ENCODE measurements around the gene ZFPL1. TPM values are rescaled to one million over a fixed set of nuclear protein-coding genes. Genes with fewer than 3 reads are reported as not detected.
"Not testable (repeated sequence)": the region's sequence is repeated elsewhere in the genome, so short reads cannot be mapped to it uniquely, and the experiment has no call there.

ZFPL1 gene
- total RNA-seq, 1 donor from 2014 or later, result 46.2 TPM

GRCh38 chr11:65118097-65118837, 34.2 kb downstream of the ZFPL1 start:
- no peaks in the 10 kb centered on the region for H3K9me3 Mint-ChIP-seq
- peak overlapping the region; percentile 96 for H3K27ac Mint-ChIP-seq
- H3K4me1 Mint-ChIP-seq, result peaks cover 39% of the 10 kb centered on the region
- DNase-seq (ENCODE audit: low spot score in 2 of 2, unreplicated experiment in 2 of 2), result no peak
- peaks cover 10% of the 10 kb centered on the region for H3K36me3 Mint-ChIP-seq
- peak overlapping the region; percentile 85 for H3K4me3 Mint-ChIP-seq
- TF ChIP-seq CTCF (IDR thresholded peaks at IDR 0.05; ENCODE audit: unreplicated experiment), result peak; percentile 70
- H3K27me3 Mint-ChIP-seq (ENCODE audit: low read depth), result no peaks in the 10 kb centered on the region

GRCh38 chr11:65118891-65119669, 35.1 kb downstream of the ZFPL1 start:
- H3K27ac Mint-ChIP-seq, result peak overlapping the region; percentile 96
- peaks cover 10% of the 10 kb centered on the region for H3K36me3 Mint-ChIP-seq
- DNase-seq (ENCODE audit: low spot score in 2 of 2, unreplicated experiment in 2 of 2); H3K9me3 Mint-ChIP-seq; H3K27me3 Mint-ChIP-seq (ENCODE audit: low read depth): not testable (repeated sequence)
- H3K4me1 Mint-ChIP-seq, result peaks cover 32% of the 10 kb centered on the region
- peak overlapping the region; percentile 32 for H3K4me3 Mint-ChIP-seq

GRCh38 chr11:65119670-65119995, 35.6 kb downstream of the ZFPL1 start:
- H3K27ac Mint-ChIP-seq, result peak overlapping the region; percentile 21
- no peak for DNase-seq (ENCODE audit: low spot score in 2 of 2, unreplicated experiment in 2 of 2)
- H3K9me3 Mint-ChIP-seq, result no peaks in the 10 kb centered on the region
- peaks cover 12% of the 10 kb centered on the region for H3K36me3 Mint-ChIP-seq
- no peaks in the 10 kb centered on the region for H3K27me3 Mint-ChIP-seq (ENCODE audit: low read depth)
- H3K4me3 Mint-ChIP-seq, result peak overlapping the region; percentile 99
- TF ChIP-seq CTCF (IDR thresholded peaks at IDR 0.05; ENCODE audit: unreplicated experiment), result no peak
- H3K4me1 Mint-ChIP-seq, result peaks cover 33% of the 10 kb centered on the region

- Mint-ChIP-seq H3K4me1 (peaks cover 33% of the 10 kb centered on the region), H3K36me3 (peaks cover 12% of the 10 kb centered on the region), H3K9me3 (no peaks in the 10 kb centered on the region), H3K27me3 (ENCODE audit: low read depth) (no peaks in the 10 kb centered on the region), H3K4me3 (peak overlapping the region; percentile 99), H3K27ac (peak overlapping the region; percentile 99)
- no peak for TF ChIP-seq CTCF (IDR thresholded peaks at IDR 0.05; ENCODE audit: unreplicated experiment)
- DNase-seq (ENCODE audit: low spot score in 2 of 2, unreplicated experiment in 2 of 2), result no peak
Observed at GRCh38 chr11:65120831-65121230, 36.8 kb downstream of the ZFPL1 start.

- Mint-ChIP-seq H3K36me3 (peaks cover 12% of the 10 kb centered on the region), H3K27me3 (ENCODE audit: low read depth) (no peaks in the 10 kb centered on the region), H3K4me1 (peaks cover 33% of the 10 kb centered on the region), H3K4me3 (peak overlapping the region; percentile 99), H3K27ac (peak overlapping the region; percentile 99), H3K9me3 (no peaks in the 10 kb centered on the region)
- TF ChIP-seq CTCF (IDR thresholded peaks at IDR 0.05; ENCODE audit: unreplicated experiment), result no peak
- no peak for DNase-seq (ENCODE audit: low spot score in 2 of 2, unreplicated experiment in 2 of 2)
Observed at GRCh38 chr11:65121447-65121864, 37.4 kb downstream of the ZFPL1 start.
